NCI-H146 treated with DMSO at 0.1 percent for 48 hours (cell line): ENCODE data around the gene POLR1G.
A peak's percentile ranks its signal among the peaks of the same experiment; 100 is the strongest.

Source experiments
- DNase-seq: peaks from one replicate; lab custom pipeline; 2025; ENCODE audit not compliant: unreplicated experiment; lab: John Stamatoyannopoulos, UW

POLR1G gene, protein sequence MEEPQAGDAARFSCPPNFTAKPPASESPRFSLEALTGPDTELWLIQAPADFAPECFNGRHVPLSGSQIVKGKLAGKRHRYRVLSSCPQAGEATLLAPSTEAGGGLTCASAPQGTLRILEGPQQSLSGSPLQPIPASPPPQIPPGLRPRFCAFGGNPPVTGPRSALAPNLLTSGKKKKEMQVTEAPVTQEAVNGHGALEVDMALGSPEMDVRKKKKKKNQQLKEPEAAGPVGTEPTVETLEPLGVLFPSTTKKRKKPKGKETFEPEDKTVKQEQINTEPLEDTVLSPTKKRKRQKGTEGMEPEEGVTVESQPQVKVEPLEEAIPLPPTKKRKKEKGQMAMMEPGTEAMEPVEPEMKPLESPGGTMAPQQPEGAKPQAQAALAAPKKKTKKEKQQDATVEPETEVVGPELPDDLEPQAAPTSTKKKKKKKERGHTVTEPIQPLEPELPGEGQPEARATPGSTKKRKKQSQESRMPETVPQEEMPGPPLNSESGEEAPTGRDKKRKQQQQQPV

GRCh38 chr19:45406226-45407090, at the start of gene POLR1G:
Gene POLR1G (plus strand): TSS chr19:45406644. CDS start chr19:45406697, 53 bp downstream.
- DNase-seq, result peak; percentile 91

- DNase-seq, result no peak
Measured at GRCh38 chr19:45356760-45357444, 49.5 kb upstream of the POLR1G start.

DNA sequence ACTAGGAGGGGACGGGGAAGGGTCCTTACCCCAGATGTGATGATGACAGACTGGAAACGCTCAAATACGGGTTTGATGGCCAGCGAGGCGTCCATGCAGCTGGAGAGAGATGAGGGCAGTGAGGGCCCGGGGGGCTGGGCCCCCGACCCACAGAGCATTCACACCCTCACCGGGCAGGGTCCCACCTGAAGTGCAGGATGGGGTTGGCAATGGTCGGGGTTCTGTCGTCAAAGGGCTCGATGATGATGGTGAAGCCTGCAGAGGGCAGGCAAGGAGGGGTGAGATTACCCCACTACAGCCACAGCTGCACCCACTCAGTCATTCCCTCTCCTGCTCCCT, 49.0 kb upstream of the POLR1G start:
- no peak for DNase-seq

- DNase-seq, result no peak
Measured at GRCh38 chr19:45358213-45358792, 48.1 kb upstream of the POLR1G start.

DNA sequence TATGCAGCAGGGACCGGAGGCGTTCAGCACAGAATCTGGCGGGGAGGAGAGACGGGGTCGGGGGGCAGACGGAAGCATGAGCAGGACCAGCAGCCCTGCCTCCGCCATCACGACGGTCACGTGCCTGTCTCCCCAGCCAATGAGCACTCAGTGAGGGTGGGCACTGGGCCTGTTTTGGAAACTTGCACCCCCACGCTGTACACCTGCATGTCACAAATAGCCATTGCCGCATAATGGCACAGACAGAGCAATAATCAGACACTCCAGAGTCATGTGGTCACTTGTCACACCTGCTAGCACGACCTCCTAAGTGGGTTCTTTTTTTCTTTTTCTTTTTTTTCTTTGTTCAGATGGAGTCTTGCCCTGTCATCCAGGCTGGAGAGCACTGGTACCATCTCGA, 44.8 kb upstream of the POLR1G start:
- DNase-seq, result no peak

- DNase-seq, result no peak
Measured at GRCh38 chr19:45362291-45362690, 44.2 kb upstream of the POLR1G start.

GRCh38 chr19:45363861-45364459, 42.5 kb upstream of the POLR1G start:
- no peak for DNase-seq

DNA sequence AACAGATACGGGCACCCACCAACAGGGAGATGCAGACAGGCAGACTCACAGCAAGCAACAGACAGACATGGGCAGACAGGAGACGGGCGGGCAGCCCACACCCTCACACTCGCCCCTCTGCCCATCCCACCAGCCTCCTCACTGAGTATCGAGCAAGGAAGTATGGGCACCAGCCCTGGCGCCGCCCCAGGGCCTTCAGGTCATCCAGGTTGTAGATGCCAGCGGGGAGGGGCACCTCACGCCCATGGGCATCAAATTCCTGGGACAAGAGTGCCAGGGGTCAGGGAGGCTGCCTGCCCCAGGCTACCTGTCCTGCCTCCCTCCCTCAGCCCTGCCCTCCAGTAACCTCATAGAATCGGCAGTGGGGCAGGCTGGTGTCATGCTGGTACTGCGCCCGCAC, 41.7 kb upstream of the POLR1G start:
- no peak for DNase-seq

DNA sequence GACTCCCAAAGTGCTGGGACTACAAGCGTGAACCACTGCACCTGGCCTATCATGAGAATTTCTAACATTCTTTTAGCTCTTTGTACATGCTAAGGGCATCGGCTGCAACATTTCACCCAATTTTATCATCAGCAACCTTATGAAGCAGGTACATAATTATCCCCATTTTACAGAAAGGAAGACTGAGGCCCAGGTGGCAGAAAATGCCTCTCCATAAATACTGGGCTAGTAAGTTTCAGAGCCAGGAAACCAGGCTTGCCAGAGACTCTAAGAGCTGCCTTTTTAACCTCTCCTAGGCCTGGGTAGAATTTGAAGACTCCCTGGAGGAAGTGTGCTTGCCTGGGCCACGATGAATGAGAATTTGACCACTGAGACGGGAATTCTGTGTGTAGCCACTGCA, 38.3 kb upstream of the POLR1G start:
- no peak for DNase-seq

DNA sequence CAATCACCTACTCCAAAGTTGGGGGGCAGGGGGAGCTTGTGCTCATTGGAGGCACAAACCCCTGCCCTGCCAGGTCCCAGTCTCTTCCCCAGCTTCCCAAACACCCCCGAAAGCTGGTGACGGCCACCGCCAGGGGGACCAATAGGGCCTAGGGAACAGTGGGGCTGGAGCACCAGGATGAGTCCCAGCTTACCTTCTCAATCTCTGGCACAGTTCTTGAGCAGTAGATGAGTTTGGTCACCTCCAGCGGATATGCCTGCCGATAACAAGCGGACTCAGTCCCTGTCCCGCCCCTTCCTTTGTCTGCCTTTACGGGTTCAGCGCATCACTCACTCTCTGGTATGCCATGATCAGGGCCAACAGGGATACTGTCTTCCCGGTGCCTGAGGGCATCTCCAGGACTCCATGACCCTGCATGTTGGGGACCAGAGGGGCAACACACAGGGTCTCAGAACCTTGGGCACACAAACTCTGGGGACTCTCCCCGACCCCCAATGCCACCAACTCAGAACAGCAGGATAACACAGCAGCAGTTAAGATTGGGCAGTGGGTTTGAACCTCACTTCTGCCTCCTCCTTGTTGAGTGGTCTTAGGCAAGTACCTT, 37.6 kb upstream of the POLR1G start:
- DNase-seq, result no peak

DNA sequence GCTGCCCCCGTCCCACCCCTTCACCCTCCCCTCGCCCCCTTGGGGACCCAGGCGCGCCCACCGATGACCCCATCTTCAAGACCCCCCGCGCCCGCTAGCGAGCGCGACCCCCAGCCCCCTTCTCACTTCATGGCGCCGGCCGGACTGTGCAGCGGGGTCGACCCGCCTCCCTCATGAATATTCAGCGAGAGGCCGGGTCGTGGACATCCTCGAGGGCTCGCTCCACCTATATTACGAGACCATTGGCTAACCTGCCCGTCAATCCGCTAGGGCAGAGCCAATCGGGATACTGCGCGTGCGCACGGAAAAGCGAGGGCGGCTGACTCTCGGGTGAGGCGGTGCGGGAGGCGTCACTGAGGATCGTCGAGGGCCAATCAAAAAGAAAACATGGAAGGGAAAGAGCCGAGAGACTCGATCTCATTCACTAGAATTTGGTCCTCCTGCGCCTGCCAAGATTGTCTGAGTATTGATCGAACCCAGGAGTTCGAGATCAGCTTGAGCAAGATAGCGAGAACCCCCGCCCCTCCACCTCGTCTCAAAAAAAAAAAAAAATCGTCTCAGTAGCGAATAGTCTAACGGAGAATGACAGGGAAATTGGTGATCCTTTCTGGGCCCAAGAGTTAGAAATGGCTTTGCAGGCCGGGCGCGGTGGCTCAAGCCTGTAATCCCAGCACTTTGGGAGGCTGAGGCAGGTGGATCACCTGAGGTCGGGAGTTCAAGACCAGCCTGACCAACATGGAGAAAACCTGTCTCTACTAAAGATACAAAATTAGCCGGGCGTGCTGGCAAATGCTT, 35.8 kb upstream of the POLR1G start, which contains the start of gene ERCC2:
Gene ERCC2, minus strand, starts transcription at position 164 of the 795 bp plus-strand sequence. Its CDS starts 33 bp downstream, at position 131.
- peak; percentile 98 for DNase-seq

GRCh38 chr19:45376045-45376724, 30.3 kb upstream of the POLR1G start:
- no peak for DNase-seq

DNA sequence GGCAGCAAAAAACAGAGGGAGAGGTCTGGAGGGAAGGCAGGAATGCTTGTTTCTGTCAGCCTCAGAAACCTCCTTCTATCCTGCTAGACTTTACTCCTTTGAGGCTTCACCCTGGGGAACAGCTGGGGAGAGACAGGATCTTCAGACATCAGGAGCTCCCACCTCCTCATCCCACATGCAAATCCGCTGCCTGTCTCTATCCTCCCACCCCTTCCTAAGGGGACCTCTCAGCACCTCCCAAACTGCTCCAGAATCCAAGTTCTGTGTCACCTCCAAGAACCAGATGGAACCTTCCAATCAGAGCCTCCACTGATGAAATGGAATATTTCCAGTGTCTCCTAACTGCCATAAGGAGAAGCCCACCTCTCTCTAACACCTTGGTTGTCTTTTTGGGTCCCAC, 26.3 kb upstream of the POLR1G start:
- DNase-seq, result no peak

- DNase-seq, result no peak
Measured at GRCh38 chr19:45382426-45382825, 24.0 kb upstream of the POLR1G start.

- DNase-seq, result no peak
Measured at GRCh38 chr19:45385392-45386221, 20.8 kb upstream of the POLR1G start.

DNA sequence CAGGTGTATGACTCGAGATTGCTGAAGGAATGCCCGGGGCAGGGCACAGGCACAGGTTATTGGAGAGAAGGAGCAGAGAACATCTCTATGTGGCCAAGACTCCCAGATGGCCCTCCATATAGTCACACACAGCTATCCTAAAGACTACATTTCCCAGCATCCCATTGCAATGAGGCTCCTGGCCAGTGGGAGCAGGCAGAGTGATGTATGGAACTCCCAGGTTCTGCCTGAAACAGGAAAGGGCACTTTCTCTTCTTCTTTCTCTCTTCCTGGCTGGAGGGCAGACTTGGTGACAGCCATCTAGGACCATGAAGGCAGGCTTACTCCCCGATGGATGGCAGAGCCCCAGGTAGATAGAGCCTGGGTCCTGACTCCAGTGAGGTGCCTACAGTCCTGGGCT, 15.1 kb upstream of the POLR1G start:
- DNase-seq, result no peak

GRCh38 chr19:45391871-45392665, 14.4 kb upstream of the POLR1G start:
- DNase-seq, result no peak
